ENCODE data around the gene ASCL2. TPM values are rescaled to one million over a fixed set of nuclear protein-coding genes. Genes with fewer than 3 reads are reported as not detected.

The ASCL2 gene
- total and polyA plus RNA-seq, 10 of the 15 experiments (the other 5 are each of a cell fraction or from before 2014, with no cell fraction given), result not detected

DNA sequence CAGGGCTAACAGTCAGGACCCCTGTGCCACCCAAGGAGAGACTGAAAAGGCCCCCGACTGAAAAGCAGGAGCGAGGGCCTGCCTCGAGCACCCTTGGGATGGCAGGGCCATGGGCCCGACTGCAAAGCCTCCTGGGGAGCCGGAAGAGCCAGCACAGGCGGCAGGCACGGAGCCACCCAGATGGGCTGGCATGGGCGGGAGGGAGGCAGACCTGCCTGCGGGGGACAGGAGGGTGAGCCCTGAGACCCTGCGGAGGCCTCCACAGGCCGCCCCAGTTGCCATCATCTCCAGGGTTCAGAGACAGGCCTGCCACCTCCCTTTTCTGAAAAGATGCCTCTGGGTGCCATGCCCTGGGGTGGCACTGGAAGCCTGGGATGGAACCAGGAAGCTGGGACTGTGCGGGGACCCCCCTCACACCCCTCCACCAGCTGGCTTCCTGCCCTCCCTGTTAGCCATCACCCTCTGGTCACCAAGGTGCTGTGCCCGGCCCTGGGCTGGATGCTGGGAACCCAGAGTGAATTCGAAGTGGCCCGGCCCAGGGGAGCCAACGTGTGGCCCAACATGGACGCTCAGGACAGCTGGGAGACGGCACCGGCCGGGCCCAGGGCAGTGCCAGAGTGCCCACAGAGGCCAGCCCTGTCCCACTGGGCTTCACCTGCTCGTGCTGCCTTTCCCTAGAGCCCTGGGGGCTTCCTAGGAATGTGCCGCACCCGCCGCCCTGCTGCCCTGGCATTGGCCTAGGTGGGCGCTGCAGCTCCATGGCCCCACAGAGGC lies 45.2 kb upstream of the ASCL2 start (continued):
- TF ChIP-seq RAD21 (IDR thresholded peaks at IDR 0.05; ENCODE audit: insufficient read depth, low read depth, low read length) (no peak), PML (IDR thresholded peaks at IDR 0.05; ENCODE audit: low read length) (no peak), PAX5 (IDR thresholded peaks at IDR 0.05; ENCODE audit: borderline replicate concordance, low read depth, low read length) (no peak), HCFC1 (IDR thresholded peaks at IDR 0.05; ENCODE audit: low read length) (no peak)
- TF ChIP-seq, protein P1, sequence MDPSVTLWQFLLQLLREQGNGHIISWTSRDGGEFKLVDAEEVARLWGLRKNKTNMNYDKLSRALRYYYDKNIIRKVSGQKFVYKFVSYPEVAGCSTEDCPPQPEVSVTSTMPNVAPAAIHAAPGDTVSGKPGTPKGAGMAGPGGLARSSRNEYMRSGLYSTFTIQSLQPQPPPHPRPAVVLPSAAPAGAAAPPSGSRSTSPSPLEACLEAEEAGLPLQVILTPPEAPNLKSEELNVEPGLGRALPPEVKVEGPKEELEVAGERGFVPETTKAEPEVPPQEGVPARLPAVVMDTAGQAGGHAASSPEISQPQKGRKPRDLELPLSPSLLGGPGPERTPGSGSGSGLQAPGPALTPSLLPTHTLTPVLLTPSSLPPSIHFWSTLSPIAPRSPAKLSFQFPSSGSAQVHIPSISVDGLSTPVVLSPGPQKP (IDR thresholded peaks at IDR 0.05; ENCODE audit: low read depth, low read length), result no peak

DNA sequence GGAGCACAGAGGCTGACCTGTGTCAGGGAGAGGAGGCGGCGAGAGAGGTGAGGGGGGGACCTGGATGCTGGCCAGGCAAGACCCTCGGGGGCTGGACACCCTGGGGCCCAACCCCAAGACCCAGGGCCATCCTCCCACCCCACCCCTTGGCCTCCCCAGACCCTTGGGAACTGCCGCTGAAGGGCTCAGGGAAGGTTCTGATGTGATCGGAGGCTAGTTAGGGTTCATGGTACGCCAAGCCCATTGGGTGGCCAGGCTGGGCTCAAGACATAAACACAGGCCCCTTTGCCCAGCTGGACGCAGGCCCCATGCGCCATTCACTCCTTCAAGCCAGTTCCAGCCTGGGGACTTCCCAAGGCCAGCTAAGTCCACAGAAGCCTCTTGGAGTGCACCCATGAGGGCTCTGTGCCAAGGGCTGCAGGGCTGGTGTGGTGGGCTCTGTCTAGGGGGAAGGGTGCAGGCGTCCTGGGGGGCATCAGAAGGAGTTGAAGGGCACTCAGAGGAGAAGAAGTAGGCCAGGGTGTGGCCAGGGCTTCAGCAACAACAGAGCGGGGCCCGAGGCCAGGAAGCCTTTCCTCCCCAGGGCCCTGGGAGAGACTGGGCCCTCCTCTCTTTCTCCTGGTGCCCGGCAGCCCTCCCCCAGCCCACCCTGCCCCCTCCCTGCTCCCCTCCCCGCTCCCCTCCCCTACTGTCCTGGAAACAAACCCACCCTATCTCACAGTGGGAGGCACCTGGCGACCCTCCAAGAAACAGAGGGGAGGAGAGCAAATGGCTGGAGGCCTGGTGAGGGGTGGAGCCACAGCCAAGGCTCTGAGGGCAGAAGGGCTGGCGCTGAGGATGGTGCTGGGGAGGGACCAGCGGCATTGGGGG lies 44.4 kb upstream of the ASCL2 start:
- ChIA-PET CTCF (no interaction called here), POLR2A (no interaction called here), SMC1A (ENCODE audit: uncharacterized antibody, unreplicated experiment) (no interaction called here), RAD21 (ENCODE audit: unreplicated experiment) (no interaction called here)
- no peak for FAIRE-seq
- TF ChIP-seq WRNIP1 (IDR thresholded peaks at IDR 0.05; ENCODE audit: borderline replicate concordance, low read depth, low read length) (no peak), NBN (IDR thresholded peaks at IDR 0.05) (no peak), SMAD5 (IDR thresholded peaks at IDR 0.05; ENCODE audit: low read depth) (no peak), CREB1 (IDR thresholded peaks at IDR 0.05; ENCODE audit: low read depth) (no peak), PAX8 (IDR thresholded peaks at IDR 0.05) (no peak), ESRRA (IDR thresholded peaks at IDR 0.05; ENCODE audit: low read length) (no peak), RFX5 (IDR thresholded peaks at IDR 0.05; ENCODE audit: low read depth, low read length) (no peak), RB1 (IDR thresholded peaks at IDR 0.05; ENCODE audit: borderline replicate concordance) (no peak)
- TF ChIP-seq, protein P2, sequence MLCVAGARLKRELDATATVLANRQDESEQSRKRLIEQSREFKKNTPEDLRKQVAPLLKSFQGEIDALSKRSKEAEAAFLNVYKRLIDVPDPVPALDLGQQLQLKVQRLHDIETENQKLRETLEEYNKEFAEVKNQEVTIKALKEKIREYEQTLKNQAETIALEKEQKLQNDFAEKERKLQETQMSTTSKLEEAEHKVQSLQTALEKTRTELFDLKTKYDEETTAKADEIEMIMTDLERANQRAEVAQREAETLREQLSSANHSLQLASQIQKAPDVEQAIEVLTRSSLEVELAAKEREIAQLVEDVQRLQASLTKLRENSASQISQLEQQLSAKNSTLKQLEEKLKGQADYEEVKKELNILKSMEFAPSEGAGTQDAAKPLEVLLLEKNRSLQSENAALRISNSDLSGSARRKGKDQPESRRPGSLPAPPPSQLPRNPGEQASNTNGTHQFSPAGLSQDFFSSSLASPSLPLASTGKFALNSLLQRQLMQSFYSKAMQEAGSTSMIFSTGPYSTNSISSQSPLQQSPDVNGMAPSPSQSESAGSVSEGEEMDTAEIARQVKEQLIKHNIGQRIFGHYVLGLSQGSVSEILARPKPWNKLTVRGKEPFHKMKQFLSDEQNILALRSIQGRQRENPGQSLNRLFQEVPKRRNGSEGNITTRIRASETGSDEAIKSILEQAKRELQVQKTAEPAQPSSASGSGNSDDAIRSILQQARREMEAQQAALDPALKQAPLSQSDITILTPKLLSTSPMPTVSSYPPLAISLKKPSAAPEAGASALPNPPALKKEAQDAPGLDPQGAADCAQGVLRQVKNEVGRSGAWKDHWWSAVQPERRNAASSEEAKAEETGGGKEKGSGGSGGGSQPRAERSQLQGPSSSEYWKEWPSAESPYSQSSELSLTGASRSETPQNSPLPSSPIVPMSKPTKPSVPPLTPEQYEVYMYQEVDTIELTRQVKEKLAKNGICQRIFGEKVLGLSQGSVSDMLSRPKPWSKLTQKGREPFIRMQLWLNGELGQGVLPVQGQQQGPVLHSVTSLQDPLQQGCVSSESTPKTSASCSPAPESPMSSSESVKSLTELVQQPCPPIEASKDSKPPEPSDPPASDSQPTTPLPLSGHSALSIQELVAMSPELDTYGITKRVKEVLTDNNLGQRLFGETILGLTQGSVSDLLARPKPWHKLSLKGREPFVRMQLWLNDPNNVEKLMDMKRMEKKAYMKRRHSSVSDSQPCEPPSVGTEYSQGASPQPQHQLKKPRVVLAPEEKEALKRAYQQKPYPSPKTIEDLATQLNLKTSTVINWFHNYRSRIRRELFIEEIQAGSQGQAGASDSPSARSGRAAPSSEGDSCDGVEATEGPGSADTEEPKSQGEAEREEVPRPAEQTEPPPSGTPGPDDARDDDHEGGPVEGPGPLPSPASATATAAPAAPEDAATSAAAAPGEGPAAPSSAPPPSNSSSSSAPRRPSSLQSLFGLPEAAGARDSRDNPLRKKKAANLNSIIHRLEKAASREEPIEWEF (IDR thresholded peaks at IDR 0.05; ENCODE audit: insufficient replicate concordance, low read depth, low read length), result no peak
- H3K36me3 ChIP-seq (ENCODE audit: control insufficient read depth in 2 of 2, insufficient read depth in 2 of 2, low read length in 1 of 2), result no peaks in the 10 kb centered on the region
- H3K9ac ChIP-seq (ENCODE audit: control insufficient read depth, insufficient read depth, low read length), result no peak overlapping the region
- H3K4me3 ChIP-seq, result no peak overlapping the region
- intact Hi-C loops (cut with micrococcal nuclease; ENCODE audit: unreplicated experiment) (no loop called here), in situ Hi-C loops (cut with MboI) (loop anchor here (5.0 kb wide), 1 partner anchor 103 kb away; no protein-coding TSS in a partner anchor)
- DNase-seq (ENCODE audit: low read depth, low spot score), result no peak
- no peak overlapping the region for H3K4me2 ChIP-seq (ENCODE audit: control insufficient read depth, insufficient read depth)
- H3K27me3 ChIP-seq (replicated peaks in 1 of 2; ENCODE audit: control insufficient read depth in 2 of 2, insufficient read depth in 2 of 2, low read length in 1 of 2), result no peaks in the 10 kb centered on the region
- H3K27ac ChIP-seq (ENCODE audit: control insufficient read depth, insufficient read depth), result no peak overlapping the region
- H3K4me1 ChIP-seq (ENCODE audit: control insufficient read depth, insufficient read depth, low read length), result no peaks in the 10 kb centered on the region
- no peak for ATAC-seq
- no TSS peak for BruUV-seq (replicated peaks)
- H4K20me1 ChIP-seq (ENCODE audit: control insufficient read depth, insufficient read depth), result no peaks in the 10 kb centered on the region
- 47% methylated on average over 11 of the region's 16 CpGs for WGBS (ENCODE audit: insufficient coverage, insufficient replicate concordance, low lambda C conversion rate, missing lambda C conversion rate)
- H3K9me3 ChIP-seq (replicated peaks; ENCODE audit: control insufficient read depth, insufficient read depth, low read length), result no peaks in the 10 kb centered on the region
- no peaks in the 10 kb centered on the region for H3K79me2 ChIP-seq (ENCODE audit: control insufficient read depth, insufficient read depth, low read length)
- no peak overlapping the region for H2AFZ ChIP-seq (ENCODE audit: control insufficient read depth, low read depth, low read length)
